GM21360 (cell line): ENCODE data around the gene LRP8.
"Not testable (repeated sequence)": the region's sequence is repeated elsewhere in the genome, so short reads cannot be mapped to it uniquely, and the experiment has no call there.

Source experiments
- ATAC-seq: cut with Tn5 transposase; IDR thresholded peaks from one replicate; pipeline ENCODE4 v1.9.1; 2021; ENCODE audit warnings: mild to moderate bottlenecking, moderate library complexity; ENCODE audit not compliant: unreplicated experiment

LRP8 gene

DNA sequence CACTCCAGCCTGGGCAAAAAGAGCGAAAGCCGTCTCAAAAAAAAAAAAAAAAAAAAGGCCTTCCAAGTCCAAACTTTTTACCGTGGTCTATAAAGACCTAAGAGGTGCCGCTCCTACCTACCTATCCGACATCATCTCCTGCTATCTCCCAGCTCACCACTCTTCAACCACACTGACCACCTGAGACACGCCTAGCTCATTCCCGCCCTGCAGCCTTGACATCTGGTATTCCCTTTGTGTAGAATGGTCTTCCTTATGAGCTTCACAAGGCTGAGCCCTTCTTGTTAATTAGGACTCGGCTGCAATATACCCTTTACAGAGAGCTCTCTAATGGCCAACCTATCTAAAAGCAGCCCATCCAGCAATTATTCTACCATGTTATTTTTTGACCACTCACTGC is 90.2 kb downstream of the LRP8 start:
- ATAC-seq, result no peak

DNA sequence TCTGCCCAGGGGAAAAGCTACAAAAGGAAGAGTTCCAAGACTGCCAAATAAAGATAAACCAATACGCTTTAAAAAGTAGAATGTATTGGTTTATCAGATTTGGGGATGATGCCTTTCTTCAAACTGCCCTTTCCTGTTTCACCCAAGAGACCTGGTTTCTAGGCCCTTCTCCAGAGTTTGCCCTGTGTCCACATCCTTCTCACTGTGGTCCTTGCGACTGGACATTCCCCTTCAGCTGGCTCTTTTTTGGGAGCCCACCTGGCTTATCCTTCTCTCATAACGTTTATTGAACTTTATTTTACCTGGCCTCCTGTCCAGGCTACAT is 106.9 kb downstream of the LRP8 start:
- no peak for ATAC-seq

DNA sequence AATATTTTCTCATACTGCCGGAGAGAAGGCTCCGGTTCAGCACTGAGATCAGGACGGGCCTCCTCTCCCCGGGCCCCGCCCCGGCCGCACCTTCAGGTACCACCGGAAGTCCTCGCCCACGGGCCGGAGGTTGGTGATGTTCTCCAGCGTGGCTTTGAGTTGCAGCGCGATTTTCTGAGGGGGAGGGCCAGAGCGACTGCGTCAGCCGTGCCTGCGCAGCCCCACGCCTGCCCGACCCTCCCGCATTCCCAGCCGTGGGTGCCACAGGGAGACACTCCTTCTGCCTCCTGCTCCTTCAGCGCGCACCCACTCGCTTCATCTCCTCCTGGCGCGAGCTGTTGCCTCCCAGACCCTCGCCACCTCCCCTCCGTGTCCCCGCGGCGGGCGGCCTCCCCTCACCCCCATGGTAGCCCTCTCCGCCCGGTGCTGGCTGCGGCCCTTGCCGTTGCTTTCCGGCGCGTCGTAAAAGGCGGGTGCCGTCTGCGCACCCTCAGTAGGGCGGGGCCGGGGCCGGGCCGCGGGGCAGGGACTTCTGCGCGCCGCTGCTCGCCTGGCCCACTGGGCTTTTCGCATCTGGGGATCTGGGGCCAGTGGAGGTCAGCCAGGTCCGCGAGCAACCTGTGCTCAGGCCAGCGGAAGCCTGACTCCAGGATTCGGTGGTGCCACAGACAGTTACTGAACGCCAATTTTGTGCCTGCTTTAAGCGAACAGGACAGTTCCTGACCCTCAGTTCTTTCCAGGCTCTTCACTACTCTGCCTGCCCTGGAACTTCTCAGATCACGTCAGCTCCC is 107.5 kb downstream of the LRP8 start, which contains the start of gene CZIB:
Gene CZIB, minus strand, starts transcription at position 464 of the 791 bp plus-strand sequence. Its CDS starts 59 bp downstream, at position 405.
- ATAC-seq, result peak; percentile 88

DNA sequence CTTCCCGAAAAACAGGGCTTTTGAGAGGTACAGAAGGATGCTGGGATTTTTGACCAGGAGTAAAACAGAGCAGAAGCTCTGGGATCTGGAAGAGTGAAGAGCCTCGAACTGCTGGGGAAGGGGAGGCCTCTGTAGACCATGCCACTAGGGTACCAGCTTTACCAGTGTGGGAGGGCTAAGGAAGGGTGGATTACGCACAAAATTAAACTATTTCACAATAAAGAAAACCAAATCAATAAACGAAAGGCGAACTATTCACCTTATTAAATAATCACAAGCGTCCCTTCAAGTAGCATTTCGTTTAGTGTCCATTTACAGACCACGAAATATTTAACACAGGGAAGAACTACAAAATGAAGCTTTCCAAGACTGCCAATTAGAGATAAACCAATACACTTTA is 108.2 kb downstream of the LRP8 start:
- no peak for ATAC-seq

DNA sequence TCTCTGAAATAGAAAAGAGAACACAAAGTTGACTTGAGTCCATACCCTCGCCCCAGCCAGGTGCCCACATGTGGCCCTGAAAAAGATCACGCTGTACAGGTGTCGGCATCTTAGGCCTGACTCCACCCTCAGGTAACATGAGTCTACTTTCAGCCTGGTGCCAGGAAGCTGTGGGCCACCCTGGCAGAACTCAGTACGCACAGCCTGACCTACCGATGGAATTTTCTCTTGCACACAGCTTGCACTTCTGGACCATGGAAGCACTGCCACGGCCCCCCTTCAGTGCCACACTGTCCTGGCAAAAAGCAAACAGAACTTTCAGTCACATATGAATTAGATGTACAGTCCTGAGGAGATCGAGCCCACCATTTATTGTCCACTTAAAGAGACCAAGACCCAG is 109.7 kb downstream of the LRP8 start:
- ATAC-seq, result no peak

DNA sequence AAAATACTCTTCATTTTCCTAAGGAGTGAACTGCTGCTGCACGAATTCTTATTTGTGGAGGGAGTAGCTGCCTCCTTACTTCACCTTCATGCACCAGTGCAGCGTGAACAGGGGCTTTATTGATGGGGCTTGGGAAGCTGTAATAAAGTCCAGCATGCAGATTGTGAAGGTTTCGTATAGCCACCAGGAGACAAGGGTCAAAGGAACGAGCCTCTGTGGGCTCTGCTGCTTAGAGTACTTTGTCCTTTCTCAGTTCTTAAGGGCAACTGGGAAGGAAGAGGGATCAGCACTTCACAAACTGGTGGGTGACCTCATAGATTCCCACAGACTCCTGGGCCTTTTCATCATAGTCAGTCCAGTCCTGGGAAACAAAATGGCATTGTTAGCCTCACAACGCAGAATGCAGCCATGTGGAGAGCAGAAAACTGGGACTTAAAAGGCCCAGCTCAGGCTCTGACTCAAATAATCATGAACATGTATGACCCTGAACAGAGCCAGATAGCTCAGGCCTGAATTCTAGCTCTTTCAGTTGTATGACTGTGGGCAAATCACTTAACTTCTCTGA is 113.4 kb downstream of the LRP8 start:
- ATAC-seq, result no peak

DNA sequence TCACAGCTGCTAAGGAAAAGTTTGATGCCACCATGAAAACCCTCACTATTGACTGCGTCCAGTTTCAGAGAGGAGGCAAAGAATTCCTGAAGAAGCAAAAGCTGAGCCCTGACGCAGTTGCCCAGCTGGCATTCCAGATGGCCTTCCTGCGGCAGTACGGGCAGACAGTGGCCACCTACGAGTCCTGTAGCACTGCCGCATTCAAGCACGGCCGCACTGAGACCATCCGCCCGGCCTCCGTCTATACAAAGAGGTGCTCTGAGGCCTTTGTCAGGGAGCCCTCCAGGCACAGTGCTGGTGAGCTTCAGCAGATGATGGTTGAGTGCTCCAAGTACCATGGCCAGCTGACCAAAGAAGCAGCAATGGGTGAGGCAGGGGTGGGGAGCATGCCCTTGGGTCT is 116.9 kb downstream of the LRP8 start:
- no peak for ATAC-seq

DNA sequence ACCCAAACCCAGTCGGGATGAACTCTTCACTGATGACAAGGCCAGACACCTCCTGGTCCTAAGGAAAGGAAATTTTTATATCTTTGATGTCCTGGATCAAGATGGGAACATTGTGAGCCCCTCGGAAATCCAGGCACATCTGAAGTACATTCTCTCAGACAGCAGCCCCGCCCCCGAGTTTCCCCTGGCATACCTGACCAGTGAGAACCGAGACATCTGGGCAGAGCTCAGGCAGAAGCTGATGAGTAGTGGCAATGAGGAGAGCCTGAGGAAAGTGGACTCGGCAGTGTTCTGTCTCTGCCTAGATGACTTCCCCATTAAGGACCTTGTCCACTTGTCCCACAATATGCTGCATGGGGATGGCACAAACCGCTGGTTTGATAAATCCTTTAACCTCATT is 117.5 kb downstream of the LRP8 start:
- no peak for ATAC-seq

DNA sequence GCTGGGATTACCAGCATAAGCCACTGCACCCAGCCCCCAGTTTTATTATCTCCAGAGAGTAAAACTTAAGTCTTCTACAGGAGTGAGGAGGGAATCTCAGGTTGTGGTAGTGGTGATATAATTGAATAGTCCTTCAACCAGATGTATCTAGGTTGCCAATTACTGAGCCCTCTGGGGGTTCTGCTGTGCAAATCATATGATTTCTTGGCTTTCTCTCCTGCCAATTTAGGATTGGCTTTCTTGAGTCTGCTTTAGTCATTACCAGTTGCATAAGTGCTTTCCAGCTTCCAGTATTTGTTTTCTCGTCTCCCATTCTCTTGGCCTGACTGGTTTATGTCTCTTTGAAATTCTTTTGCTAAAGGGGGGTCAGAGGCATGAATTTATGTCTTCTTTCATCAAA is 120.1 kb downstream of the LRP8 start:
- no peak for ATAC-seq

DNA sequence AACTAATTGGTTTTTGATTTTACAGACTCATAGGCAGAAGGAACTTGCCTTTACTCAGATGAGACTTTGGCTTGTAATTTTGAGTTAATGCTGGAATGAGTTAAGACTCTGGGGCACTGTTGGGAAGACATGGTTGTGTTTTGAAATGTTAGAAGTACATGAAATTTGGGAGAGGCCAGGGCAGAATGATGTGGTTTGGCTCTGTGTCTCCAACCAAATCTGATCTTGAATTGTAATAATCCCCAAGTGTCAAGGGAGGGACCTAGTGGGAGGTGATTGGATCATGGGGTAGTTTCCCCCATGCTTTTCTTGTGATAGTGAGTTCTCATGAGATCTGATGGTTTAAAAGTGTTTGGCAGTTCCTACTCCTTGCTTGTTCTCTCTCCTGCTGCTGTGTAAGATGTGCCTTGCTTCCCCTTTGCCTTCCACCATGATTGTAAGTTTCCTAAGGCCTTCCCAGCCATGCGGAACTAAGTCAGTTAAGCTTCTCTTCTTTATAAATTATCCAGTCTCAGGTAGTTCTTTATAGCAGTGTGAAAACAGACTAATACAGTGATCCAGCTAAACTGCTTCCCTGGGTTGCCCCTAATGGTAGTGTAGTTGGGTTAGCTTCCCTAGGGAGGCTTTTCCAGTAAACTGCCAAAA is 121.0 kb downstream of the LRP8 start:
- no peak for ATAC-seq

DNA sequence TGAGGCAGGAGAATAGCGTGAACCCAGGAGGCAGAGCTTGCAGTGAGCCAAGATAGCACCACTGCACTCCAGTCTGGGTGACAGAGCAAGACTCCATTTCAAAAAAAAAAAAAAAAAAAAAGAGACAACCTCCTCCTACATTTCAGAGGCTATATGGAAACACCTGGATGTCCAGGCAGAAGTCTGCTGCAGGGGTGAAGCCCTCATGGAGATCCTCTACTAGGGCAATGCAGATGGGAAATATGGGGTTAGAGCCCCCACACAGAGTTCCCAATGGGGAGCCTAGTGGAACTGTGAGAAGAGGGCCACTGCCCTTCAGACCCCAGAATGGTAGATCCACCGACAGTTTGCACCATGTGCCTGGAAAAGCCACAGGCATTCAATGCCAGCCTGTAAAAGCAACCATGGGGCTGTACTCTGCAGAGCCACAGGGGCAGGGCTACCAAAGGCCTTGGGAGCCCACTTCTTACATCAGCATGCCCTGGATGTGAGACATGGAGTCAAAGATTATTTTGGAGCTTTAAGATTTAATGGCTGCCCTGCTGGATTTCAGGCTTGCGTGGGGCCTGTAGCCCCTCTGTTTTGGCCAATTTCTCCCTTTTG is 121.7 kb downstream of the LRP8 start:
- not testable (repeated sequence) for ATAC-seq

DNA sequence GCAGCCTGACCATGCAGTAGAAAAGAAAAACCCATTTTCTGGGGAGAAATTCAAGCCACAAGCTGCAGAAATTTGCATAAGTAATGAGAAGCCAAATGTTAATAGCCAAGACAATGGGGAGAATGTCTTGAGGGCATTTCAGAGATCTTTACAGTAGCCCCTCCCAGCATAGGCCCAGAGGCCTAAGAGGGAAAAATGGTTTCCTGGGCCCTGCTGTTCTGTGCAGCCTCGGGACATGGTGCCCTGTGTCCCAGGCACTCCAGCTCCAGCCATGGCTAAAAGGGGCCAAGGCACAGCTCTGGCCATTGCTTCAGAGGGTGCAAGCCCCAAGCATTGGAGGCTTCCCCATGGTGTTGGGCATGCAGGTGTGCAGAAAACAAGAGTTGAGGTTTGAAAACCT is 122.4 kb downstream of the LRP8 start:
- not testable (repeated sequence) for ATAC-seq

DNA sequence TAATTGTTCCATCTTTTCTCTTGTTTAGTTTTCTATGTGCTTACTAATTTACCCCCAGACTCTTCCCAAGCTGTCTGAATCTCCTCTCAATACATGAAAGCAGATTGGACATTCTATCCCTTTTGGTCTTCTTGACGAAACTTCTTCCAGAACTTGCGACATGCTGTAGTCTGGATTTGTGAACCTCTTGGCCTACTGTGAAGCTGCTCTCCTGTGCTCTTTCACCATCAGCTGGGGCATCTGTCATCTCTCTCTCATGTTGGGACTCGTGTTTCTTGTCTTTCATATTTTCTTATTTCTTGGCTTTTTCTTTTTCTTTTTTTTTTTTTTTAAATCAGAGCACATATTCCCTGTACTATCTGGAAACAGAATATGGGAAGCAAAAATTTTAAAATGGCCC is 124.4 kb downstream of the LRP8 start:
- ATAC-seq, result no peak

DNA sequence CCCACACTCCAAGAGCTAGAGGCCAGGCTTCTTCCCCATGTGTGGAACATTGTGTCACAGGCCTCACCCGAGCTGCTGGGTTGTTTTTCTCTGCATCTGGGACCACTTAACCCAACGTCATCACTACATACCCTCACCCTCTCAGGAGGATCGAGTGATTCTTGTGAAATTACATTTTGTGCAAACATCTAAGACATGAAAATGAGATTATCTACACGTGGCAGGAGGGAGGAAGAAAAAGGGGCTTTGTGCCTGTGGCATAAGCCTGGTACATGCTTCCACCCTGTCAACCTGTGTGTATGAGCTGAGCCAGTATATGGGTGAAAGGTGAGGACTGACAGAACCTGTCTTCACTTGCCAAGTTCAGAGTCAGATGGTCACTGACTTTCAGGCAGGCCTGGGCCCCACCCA is 129.6 kb downstream of the LRP8 start:
- no peak for ATAC-seq

DNA sequence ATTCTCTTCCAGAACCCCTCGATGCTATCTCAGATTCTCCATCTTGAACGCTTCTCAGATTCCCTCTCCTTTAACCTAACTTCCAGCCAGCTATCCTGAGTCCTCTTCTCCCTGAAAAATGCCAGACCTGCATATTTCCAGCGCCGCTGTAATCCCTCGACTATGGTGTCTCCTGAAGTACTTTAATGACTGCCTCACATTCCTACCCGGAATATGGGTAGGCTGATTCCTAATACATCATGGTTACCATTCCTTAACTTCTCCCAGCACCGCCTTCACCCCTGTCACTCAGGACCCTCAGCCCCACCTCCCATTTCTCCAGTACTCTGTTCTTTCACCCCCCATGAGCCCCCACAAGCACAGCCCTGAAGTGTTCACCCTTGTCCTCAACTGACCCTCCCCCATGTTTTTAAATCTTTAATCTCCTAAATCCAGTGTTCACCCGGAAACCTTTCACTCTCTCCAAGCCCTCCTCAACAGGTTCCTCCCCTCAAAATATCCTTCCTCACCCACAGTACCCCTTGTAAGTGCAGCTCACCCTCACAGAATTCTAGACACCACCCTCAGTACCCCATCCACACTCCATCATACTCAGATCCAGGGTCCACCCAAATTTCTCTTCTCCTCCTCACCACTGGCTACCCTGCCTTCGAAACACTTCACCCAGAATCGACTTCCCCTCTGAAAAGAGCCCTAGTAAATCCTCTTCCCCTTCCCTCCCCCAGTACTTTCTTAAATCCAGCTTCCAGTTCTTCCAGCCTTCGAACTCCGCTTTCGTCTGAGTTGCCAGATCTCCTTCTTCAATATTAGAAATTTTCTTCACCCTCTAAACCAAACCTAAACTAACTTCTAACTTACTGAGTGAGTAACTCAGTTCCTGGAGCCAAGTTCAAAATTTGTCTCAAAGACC is 130.3 kb downstream of the LRP8 start:
- no peak for ATAC-seq

DNA sequence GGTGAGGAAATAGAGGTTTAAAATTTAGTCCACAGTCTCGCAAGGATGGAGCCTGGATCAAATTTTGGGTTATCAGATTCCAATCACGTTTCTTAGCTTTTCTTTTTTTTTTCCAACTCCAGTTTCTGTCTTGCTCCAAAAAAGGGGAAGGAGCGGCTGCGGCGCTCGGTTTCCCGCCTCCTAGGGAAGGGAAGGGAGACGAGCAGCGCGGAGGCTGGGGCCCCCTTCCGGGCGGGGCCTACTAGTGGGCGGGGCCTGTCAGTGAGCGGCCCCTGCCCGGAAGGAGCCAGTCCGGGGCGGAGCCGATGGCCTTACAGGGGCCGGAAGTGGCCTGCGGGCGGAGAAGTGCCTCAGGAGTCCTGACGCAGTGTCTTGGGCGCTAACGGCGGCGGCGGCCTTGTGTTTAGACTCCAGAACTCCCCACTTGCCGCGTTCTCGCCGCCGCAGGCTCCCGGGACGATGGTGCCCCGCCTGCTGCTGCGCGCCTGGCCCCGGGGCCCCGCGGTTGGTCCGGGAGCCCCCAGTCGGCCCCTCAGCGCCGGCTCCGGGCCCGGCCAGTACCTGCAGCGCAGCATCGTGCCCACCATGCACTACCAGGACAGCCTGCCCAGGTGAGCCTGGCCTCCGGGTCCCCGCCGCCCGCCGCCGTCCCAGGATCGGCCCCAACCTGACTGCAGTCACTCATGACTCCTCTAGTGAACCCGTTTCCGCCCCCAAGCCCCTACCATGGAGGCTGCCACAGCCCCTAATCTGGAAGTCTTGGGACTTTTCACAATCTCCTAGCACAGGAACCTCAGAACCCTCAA is 131.2 kb downstream of the LRP8 start, which contains the start of gene CPT2:
Gene CPT2, plus strand, starts transcription at position 340 of the 806 bp plus-strand sequence. Its CDS starts 120 bp downstream, at position 460.
- peak; percentile 97 for ATAC-seq

DNA sequence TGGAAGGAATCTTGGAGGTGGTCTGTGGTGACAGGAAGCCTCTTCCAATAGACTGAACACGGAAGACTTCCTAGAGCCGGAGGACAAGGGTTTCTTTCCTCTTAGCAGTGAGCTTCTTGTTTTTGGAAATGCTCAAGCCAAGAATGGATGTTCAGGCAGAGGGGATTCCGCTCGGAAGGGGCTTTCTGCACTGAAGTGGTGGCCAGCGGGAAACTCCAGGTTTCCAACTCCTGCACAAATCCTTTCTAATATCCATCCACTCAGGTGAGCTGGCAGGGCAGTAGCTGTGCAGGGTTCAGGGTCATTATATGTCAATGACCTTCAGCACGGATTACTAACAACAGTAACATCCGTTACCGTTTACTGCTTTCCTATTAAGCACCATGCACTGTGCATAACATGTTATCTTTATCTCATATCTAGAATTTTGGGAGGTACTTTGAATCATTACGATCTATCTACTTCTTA is 131.8 kb downstream of the LRP8 start:
- ATAC-seq, result no peak

DNA sequence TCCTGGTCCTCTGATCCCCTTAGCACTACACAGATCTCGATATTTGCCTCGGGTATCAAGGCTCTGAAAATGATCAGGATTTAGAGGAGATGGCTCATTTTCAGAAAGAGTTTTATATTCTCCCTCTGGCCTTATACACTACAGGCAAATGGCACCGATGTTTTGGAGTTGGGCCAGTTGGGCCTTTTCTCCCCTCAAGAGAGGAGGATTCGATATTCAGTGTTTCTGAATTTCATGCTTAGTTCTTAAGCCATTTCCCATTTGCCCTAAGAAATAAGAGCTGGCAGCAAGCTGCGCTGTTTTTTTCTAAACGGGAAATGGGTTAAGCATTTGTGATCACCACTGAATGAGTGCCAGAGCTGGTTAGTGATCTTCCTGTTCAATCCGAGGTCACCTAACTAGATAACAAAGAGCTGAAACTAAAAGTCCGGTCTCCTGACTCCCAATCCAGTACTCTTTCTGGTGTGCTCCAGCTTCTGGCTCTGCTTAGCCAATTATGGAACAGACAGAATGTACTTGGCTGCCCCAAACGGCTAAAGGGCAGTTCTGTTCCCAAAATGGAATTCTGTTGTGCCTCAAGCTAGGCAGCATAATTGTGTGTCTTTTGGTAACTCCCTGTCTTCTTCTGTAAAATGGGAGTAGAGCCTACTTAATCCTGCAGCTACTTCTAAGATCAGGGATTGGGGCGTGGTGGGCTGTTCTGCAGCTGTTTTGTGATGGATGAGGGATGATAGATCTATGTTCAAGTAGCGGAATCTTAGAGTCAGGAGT is 132.4 kb downstream of the LRP8 start:
- no peak for ATAC-seq
